AG10803 (cell line): Measurements from ENCODE around the gene DHCR7.
"Not testable (repeated sequence)": the region's sequence is repeated elsewhere in the genome, so short reads cannot be mapped to it uniquely, and the experiment has no call there.

Experiments
- DNase-seq: peaks from one replicate; pipeline ENCODE4 v3.0.0; 2010; ENCODE audit warnings: low read depth
- H3K4me3 ChIP-seq: 2 replicates; pipeline ENCODE4 v1.5.1; 2011; ENCODE audit warnings: mild to moderate bottlenecking, low read length, control low read depth
- TF ChIP-seq, protein P1 (sequence below): conservative IDR thresholded peaks from 2 replicates; pipeline ENCODE4 v1.5.1; 2011; ENCODE audit warnings: mild to moderate bottlenecking, low read length, control low read depth, inconsistent platforms

The DHCR7 gene

GRCh38 chr11:71425409-71425808, 22.8 kb downstream of the DHCR7 start:
- H3K4me3 ChIP-seq, result no peak overlapping the region
- TF ChIP-seq, protein P1, sequence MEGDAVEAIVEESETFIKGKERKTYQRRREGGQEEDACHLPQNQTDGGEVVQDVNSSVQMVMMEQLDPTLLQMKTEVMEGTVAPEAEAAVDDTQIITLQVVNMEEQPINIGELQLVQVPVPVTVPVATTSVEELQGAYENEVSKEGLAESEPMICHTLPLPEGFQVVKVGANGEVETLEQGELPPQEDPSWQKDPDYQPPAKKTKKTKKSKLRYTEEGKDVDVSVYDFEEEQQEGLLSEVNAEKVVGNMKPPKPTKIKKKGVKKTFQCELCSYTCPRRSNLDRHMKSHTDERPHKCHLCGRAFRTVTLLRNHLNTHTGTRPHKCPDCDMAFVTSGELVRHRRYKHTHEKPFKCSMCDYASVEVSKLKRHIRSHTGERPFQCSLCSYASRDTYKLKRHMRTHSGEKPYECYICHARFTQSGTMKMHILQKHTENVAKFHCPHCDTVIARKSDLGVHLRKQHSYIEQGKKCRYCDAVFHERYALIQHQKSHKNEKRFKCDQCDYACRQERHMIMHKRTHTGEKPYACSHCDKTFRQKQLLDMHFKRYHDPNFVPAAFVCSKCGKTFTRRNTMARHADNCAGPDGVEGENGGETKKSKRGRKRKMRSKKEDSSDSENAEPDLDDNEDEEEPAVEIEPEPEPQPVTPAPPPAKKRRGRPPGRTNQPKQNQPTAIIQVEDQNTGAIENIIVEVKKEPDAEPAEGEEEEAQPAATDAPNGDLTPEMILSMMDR, result no peak
- no peak for DNase-seq

- no peak for DNase-seq
- TF ChIP-seq, protein P1, result no peak
- H3K4me3 ChIP-seq, result no peak overlapping the region
These were observed 24.9 kb downstream of the DHCR7 start for GRCh38 chr11:71423181-71423790.

- DNase-seq, H3K4me3 ChIP-seq: not testable (repeated sequence)
These were observed 25.9 kb downstream of the DHCR7 start for GRCh38 chr11:71422318-71422717.

DNA sequence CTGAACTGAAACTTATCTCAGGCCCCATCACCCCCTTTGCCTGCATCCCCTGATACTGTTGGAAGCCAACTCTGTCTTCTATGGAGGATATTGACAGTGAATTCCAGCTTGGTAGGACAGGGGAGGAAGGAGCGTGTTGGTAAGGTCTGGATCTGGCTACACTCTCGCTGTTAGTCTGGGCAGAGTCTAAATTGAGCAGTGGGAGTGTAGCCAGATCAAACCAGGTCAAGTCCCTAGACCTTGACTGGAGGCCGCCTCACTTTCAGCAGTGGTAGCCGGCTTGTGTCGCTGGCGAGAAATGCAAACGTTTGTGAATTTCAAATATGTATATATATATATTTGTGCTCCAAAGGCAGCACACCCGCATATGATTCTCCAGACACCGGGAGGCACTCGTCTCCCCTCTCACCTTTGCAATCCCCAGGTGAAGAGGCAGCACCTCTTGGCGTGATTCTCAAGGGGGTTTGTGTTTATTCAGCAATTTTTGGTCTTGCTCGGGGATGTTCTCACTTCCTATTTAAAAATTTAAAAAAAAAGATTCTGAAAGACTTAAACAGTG, 26.7 kb downstream of the DHCR7 start:
- H3K4me3 ChIP-seq, result no peak overlapping the region
- no peak for DNase-seq
- TF ChIP-seq, protein P1, result no peak

- peak; percentile 42 for DNase-seq
- TF ChIP-seq, protein P1, result peak; percentile 66
- no peak overlapping the region for H3K4me3 ChIP-seq
These were observed 27.5 kb downstream of the DHCR7 start for GRCh38 chr11:71420455-71421241.

DNA sequence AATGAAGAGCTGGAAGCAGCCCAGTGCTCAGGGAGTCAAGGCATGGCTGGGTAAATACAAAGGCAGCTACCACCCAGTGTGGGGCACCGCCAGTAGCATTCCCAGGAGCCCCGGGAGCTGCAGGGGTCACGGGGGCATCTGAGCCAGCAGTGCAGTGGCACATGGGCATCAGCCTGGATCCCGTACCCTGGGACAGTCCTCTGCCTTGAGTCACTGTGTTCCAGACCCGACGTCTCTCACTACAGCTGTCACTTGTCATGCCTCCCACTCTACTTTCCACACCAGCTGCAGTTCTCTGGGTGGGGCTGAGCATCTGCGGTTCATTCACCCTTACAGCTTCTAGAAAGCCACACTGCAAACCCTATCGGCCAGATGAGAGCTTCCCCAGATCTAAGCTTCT, 29.6 kb downstream of the DHCR7 start:
- H3K4me3 ChIP-seq, result no peak overlapping the region
- DNase-seq, result no peak
- TF ChIP-seq, protein P1, result no peak

DNA sequence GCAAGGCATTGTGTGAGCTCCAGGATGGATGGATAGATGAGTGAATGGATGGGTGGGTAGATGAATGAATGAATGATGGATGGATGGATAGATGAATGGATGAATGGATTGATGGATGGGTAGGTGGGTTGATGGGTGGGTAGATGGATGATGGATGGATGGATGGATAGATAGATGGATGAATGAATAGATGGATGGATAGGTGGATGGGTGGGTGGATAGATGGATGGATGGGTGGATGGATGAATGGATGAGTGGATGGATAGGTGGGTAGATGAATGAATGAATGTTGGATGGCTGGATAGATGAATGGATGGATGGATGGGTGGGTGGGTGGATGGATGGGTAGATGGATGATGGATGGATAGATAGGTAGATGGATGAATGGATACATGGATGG, 33.5 kb downstream of the DHCR7 start:
- no peak overlapping the region for H3K4me3 ChIP-seq
- DNase-seq, result no peak
- TF ChIP-seq, protein P1, result no peak
